ENCODE data around the gene PLCB3. TPM values are rescaled to one million over a fixed set of nuclear protein-coding genes. Genes with fewer than 3 reads are reported as not detected.

The PLCB3 gene
- total and polyA plus RNA-seq, 10 of the 15 experiments (the other 5 are each of a cell fraction or from before 2014, with no cell fraction given) = 0.03 to 10.3 (median 3.3) TPM

GRCh38 chr11:64284048-64284961, 33.0 kb downstream of the PLCB3 start, which contains the start of gene BAD (continued):
- TF ChIP-seq NBN (IDR thresholded peaks at IDR 0.05) (peak; percentile 64; the same call in 1 of the 2 replicates), EP300 (IDR thresholded peaks at IDR 0.05; ENCODE audit: borderline replicate concordance in 1 of 2, control insufficient read depth in 1 of 2, low read depth in 2 of 2, low read length in 2 of 2) (no peak; a peak in 1 of 4 replicates), IKZF1 (conservative IDR thresholded peaks at IDR 0.05) (no peak), NR2F1 (conservative IDR thresholded peaks at IDR 0.05) (peak; percentile 79), TARDBP (IDR thresholded peaks at IDR 0.05; ENCODE audit: borderline replicate concordance) (no peak), IRF4 (IDR thresholded peaks at IDR 0.05; ENCODE audit: low read depth, low read length) (no peak), DPF2 (IDR thresholded peaks at IDR 0.05) (no peak), KDM1A (IDR thresholded peaks at IDR 0.05; ENCODE audit: borderline replicate concordance) (no peak), CBX3 (IDR thresholded peaks at IDR 0.05; ENCODE audit: borderline replicate concordance, low read depth) (no peak), RB1 (IDR thresholded peaks at IDR 0.05; ENCODE audit: borderline replicate concordance) (no peak), RELA (IDR thresholded peaks at IDR 0.05; ENCODE audit: borderline replicate concordance, partially characterized antibody) (no peak), PRDM15 (CRISPR knock-in tag; IDR thresholded peaks at IDR 0.05) (no peak), ZBTB4 (CRISPR knock-in tag; IDR thresholded peaks at IDR 0.05) (no peak), CREM (IDR thresholded peaks at IDR 0.05; ENCODE audit: low read depth) (peak; percentile 85), ZZZ3 (IDR thresholded peaks at IDR 0.05; ENCODE audit: control insufficient read depth, insufficient read length, low read depth) (no peak), ZNF592 (IDR thresholded peaks at IDR 0.05) (no peak), HDAC6 (IDR thresholded peaks at IDR 0.05; ENCODE audit: unreplicated experiment) (no peak), TCF3 (IDR thresholded peaks at IDR 0.05; ENCODE audit: borderline replicate concordance, insufficient read depth, low read depth, low read length) (no peak), BMI1 (IDR thresholded peaks at IDR 0.05; ENCODE audit: borderline replicate concordance) (peak; percentile 92)
